Lung (tissue), 12 donors: ENCODE results near the gene WNT11. TPM values are rescaled to one million over a fixed set of nuclear protein-coding genes. Genes with fewer than 3 reads are reported as not detected.
A peak's percentile ranks its signal among the peaks of the same experiment; 100 is the strongest.

Experiments
- ATAC-seq: fragments of 200-7000 bp; cut with Tn5 transposase; one replicate; pipeline ENCODE4 v1.9.1; 2020; ENCODE audit warnings: moderate number of reproducible peaks; ENCODE audit not compliant: insufficient read depth, low FRiP score
- DNase-seq, 3 donors: peaks; one replicate each; pipeline ENCODE4 v3.0.0-alpha.2; 2013 to 2017
- H3K27ac ChIP-seq, 2 donors: one replicate each; pipeline ENCODE4 v1.5.1; 2013; ENCODE audit warnings: mild to moderate bottlenecking in 2 of 2, moderate library complexity in 2 of 2, control low read depth in 1 of 2, inconsistent platforms in 1 of 2, low read depth in 1 of 2, low read length in 1 of 2
- H3K27me3 ChIP-seq, 3 donors: one replicate each; pipeline ENCODE4 v1.5.1; 2013; ENCODE audit warnings: low read length in 2 of 3; ENCODE audit not compliant: control insufficient read depth in 3 of 3, insufficient read depth in 3 of 3
- H3K36me3 ChIP-seq, 4 donors: one replicate each; pipeline ENCODE4 v1.5.1; 2013; ENCODE audit warnings: low read length in 4 of 4, mild to moderate bottlenecking in 1 of 4, moderate library complexity in 1 of 4; ENCODE audit not compliant: control insufficient read depth in 4 of 4, insufficient read depth in 4 of 4
- H3K4me1 ChIP-seq, 5 donors: one replicate each; pipeline ENCODE4 v1.5.1; 2013; ENCODE audit warnings: low read length in 5 of 5, mild to moderate bottlenecking in 2 of 5, moderate library complexity in 1 of 5; ENCODE audit not compliant: control insufficient read depth in 5 of 5, insufficient read depth in 5 of 5
- H3K4me3 ChIP-seq: one replicate; pipeline ENCODE4 v1.5.1; 2013; ENCODE audit warnings: mild to moderate bottlenecking, control low read depth, moderate library complexity
- H3K9ac ChIP-seq, 2 donors: one replicate each; pipeline ENCODE4 v1.5.1; 2013; ENCODE audit warnings: low read length in 2 of 2, control low read depth in 1 of 2; ENCODE audit not compliant: insufficient read depth in 1 of 2
- H3K9me3 ChIP-seq, 4 donors: one replicate each; pipeline ENCODE4 v1.5.1; 2013; ENCODE audit warnings: low read length in 3 of 4, mild to moderate bottlenecking in 1 of 4, moderate library complexity in 1 of 4; ENCODE audit not compliant: control insufficient read depth in 4 of 4, insufficient read depth in 3 of 4
- CTCF ChIP-seq: IDR thresholded peaks from 2 replicates; pipeline ENCODE4 v1.5.1; 2012; ENCODE audit warnings: mild to moderate bottlenecking; ENCODE audit errors: control extremely low read depth, extremely low read depth
- WGBS, 2 donors: extraction: QIAGEN DNeasy Blood & Tissue Kit; methylation state at CpG; one replicate each; pipeline ENCODE4 v1.1.7; 2013; 5-methylcytosine and 5-hydroxymethylcytosine counted together
- polyA plus RNA-seq, 2 donors: library from polyadenylated mRNA; stranded (reverse); fragments of 200-250 nt; gene quantifications; one replicate each; pipeline ENCODE4 v1.2.1, GENCODE V29; 2013
- total RNA-seq, 2 donors: library from RNA; depleted of rRNA in 1 of 2; stranded (reverse); fragments of >200 nt in 1 of 2; gene quantifications; one replicate each; pipeline ENCODE4 v1.2.1, GENCODE V29; 2014 to 2021
- donor health status: control.
- donor health status: control.
- donor health status: Bipolar disorder and iron deficiency.
- donor health status: healthy.
- donor health status: DM: yes; HTN: yes; CAD: no.

Gene WNT11
- total and polyA plus RNA-seq, 4 donors, result 1.5 to 31.3 (median 3.6) TPM

GRCh38 chr11:76179147-76179546 lies 27.2 kb downstream of the WNT11 start:
- H3K9me3 ChIP-seq, result no peaks in the 10 kb centered on the region
- no peak for TF ChIP-seq CTCF
- H3K4me1 ChIP-seq, result peaks cover 0 to 23% (median 0%) of the 10 kb centered on the region in 5 donors
- DNase-seq, result no peak
- ATAC-seq, result no peak
- H3K4me3 ChIP-seq, result no peak overlapping the region
- H3K27ac ChIP-seq, result no peak overlapping the region
- no peak overlapping the region for H3K9ac ChIP-seq
- no peaks in the 10 kb centered on the region for H3K27me3 ChIP-seq
- WGBS, 2 donors, result 87 to 94% methylated on average over 13 of the region's 13 CpGs
- H3K36me3 ChIP-seq, result peaks cover 0 to 4% (median 1%) of the 10 kb centered on the region in 4 donors

GRCh38 chr11:76177250-76177686 lies 29.0 kb downstream of the WNT11 start:
- no peak for TF ChIP-seq CTCF
- peaks cover 0 to 3% (median 0%) of the 10 kb centered on the region in 4 donors for H3K36me3 ChIP-seq
- no peaks in the 10 kb centered on the region for H3K27me3 ChIP-seq
- no peak overlapping the region for H3K9ac ChIP-seq
- H3K4me1 ChIP-seq, result peaks cover 0 to 21% (median 0%) of the 10 kb centered on the region in 5 donors
- no peaks in the 10 kb centered on the region for H3K9me3 ChIP-seq
- DNase-seq (peak; percentile 47 to 60 (median 59)), ATAC-seq (no peak)
- no peak overlapping the region for H3K27ac ChIP-seq
- WGBS, 2 donors, result 92 to 96% methylated on average over 4 to 6 of the region's 6 CpGs
- H3K4me3 ChIP-seq, result no peak overlapping the region

- 84 to 91% methylated on average over 6 to 9 of the region's 9 CpGs for WGBS, 2 donors
Observed at GRCh38 chr11:76176463-76176862, 29.8 kb downstream of the WNT11 start.

More at GRCh38 chr11:76176463-76176862, 29.8 kb downstream of the WNT11 start:
- H3K9ac ChIP-seq, result no peak overlapping the region
- ATAC-seq, result no peak
- no peak overlapping the region for H3K4me3 ChIP-seq
- DNase-seq, result no peak
- H3K9me3 ChIP-seq, result no peaks in the 10 kb centered on the region
- no peak for TF ChIP-seq CTCF
- peaks cover 0 to 21% (median 0%) of the 10 kb centered on the region in 5 donors for H3K4me1 ChIP-seq
- no peak overlapping the region for H3K27ac ChIP-seq
- H3K36me3 ChIP-seq, result peaks cover 0 to 3% (median 0%) of the 10 kb centered on the region in 4 donors
- H3K27me3 ChIP-seq, result no peaks in the 10 kb centered on the region
